NCI-H2171 treated with DMSO at 0.1 percent for 48 hours (cell line): Measurements from ENCODE around the gene TREH.

ENCODE experiments used
- DNase-seq: peaks from one replicate; lab custom pipeline; 2025; lab: John Stamatoyannopoulos, UW

The TREH gene

GRCh38 chr11:118663381-118663780 lies 16.1 kb downstream of the TREH start:
- DNase-seq: no peak

- no peak for DNase-seq
These were observed 16.8 kb downstream of the TREH start for GRCh38 chr11:118662401-118663271.

GRCh38 chr11:118661425-118662301 lies 17.8 kb downstream of the TREH start:
- no peak for DNase-seq

GRCh38 chr11:118660681-118661424 lies 18.6 kb downstream of the TREH start:
- DNase-seq: peak; percentile 60

GRCh38 chr11:118659953-118660680 lies 19.3 kb downstream of the TREH start:
- DNase-seq: peak; percentile 24

GRCh38 chr11:118659314-118659952 lies 20.0 kb downstream of the TREH start:
- peak; percentile 52 for DNase-seq

- DNase-seq: no peak
These were observed 20.8 kb downstream of the TREH start for GRCh38 chr11:118658429-118659313.

- DNase-seq: no peak
These were observed 21.6 kb downstream of the TREH start for GRCh38 chr11:118657709-118658428.

GRCh38 chr11:118657238-118657637 lies 22.2 kb downstream of the TREH start:
- no peak for DNase-seq

- no peak for DNase-seq
These were observed 22.8 kb downstream of the TREH start for GRCh38 chr11:118656563-118657165.

GRCh38 chr11:118655486-118656190 lies 23.8 kb downstream of the TREH start:
- DNase-seq: no peak

GRCh38 chr11:118653684-118654390 lies 25.6 kb downstream of the TREH start:
- no peak for DNase-seq

- DNase-seq: no peak
These were observed 26.7 kb downstream of the TREH start for GRCh38 chr11:118652681-118653181.

- DNase-seq: no peak
These were observed 27.6 kb downstream of the TREH start for GRCh38 chr11:118651820-118652219.

- DNase-seq: no peak
These were observed 29.1 kb downstream of the TREH start for GRCh38 chr11:118650366-118650765.

- DNase-seq: no peak
These were observed 29.5 kb downstream of the TREH start for GRCh38 chr11:118649941-118650340.

- no peak for DNase-seq
These were observed 31.2 kb downstream of the TREH start for GRCh38 chr11:118648291-118648690.
